K562 (cell line): ENCODE measurements around the gene INO80E. TPM values are rescaled to one million over a fixed set of nuclear protein-coding genes. Genes with fewer than 3 reads are reported as not detected.

Experiments
- ATAC-seq: fragments of 200-7000 bp; cut with Tn5 transposase; 3 replicates; pipeline ENCODE4 v1.9.1; 2020; ENCODE audit warnings: moderate library complexity
- BruUV-seq: library from RNA; stranded (reverse); fragments of 400-500 nt; replicated peaks from 2 replicates; lab custom pipeline; 2021; lab: Mats Ljungman, UMichigan
- CTCF ChIA-PET: fragments of 300-600 bp; formaldehyde crosslinking; extraction: SDS; loops from one replicate; lab custom pipeline; 2021; ENCODE audit warnings: low intra/inter-chr PET ratio; lab: Yijun Ruan, JAX
- POLR2A ChIA-PET: fragments of 300-600, 350-650 bp; sonication (Branson Sonifier 250); formaldehyde crosslinking; extraction: SDS; loops from one replicate; lab custom pipeline; 2021; ENCODE audit warnings: antibody characterized with exemption, inconsistent platforms; lab: Yijun Ruan, JAX
- DNase-seq, 4 experiments: peaks; one replicate each; pipeline versions ENCODE4 v3.0.0 to v3.0.0-alpha.2; 2011 to 2018; ENCODE audit warnings: low spot score in 3 of 4, mixed read lengths in 3 of 4; ENCODE audit errors: extremely low read depth in 1 of 4
- FAIRE-seq: peaks from 2 replicates; lab custom pipeline; 2011; peaks lifted over from hg19 to GRCh38; lab: Jason Lieb, UNC
- H2AFZ ChIP-seq: 2 replicates; pipeline ENCODE4 v1.6.0; 2011; ENCODE audit warnings: low read depth, low read length, control low read depth, inconsistent platforms
- H3K27ac ChIP-seq: fragments of 200-600 bp; 3 replicates; pipeline ENCODE4 v1.8.0; 2011; ENCODE audit warnings: low read depth, mild to moderate bottlenecking, control low read depth, inconsistent platforms, low read length, moderate library complexity, mixed read lengths; ENCODE audit errors: extremely low read depth
- H3K27me3 ChIP-seq, 2 experiments: fragments of 300-600 bp in 1 of 2; 2 replicates in 1 of 2; 3 replicates in 1 of 2; pipeline versions ENCODE4 v1.6.0 to v1.8.0; 2011; ENCODE audit warnings: inconsistent platforms in 2 of 2, low read length in 2 of 2, mild to moderate bottlenecking in 1 of 2, mixed read lengths in 1 of 2, moderate library complexity in 1 of 2; ENCODE audit not compliant: control insufficient read depth in 2 of 2, insufficient read depth in 2 of 2
- H3K36me3 ChIP-seq: fragments of 300-600 bp; 3 replicates; pipeline ENCODE4 v1.8.0; 2011; ENCODE audit warnings: mild to moderate bottlenecking, low read length, inconsistent platforms; ENCODE audit not compliant: control insufficient read depth, insufficient read depth
- H3K4me1 ChIP-seq, 2 experiments: fragments of 200-600 bp in 1 of 2; replicated peaks in 1 of 2; 2 replicates in 1 of 2; 3 replicates in 1 of 2; pipeline versions ENCODE4 v1.5.1 to v1.8.0; 2011; ENCODE audit warnings: inconsistent platforms in 2 of 2, low read length in 2 of 2, mild to moderate bottlenecking in 1 of 2, mixed read lengths in 1 of 2, moderate library complexity in 1 of 2; ENCODE audit not compliant: control insufficient read depth in 2 of 2, insufficient read depth in 2 of 2
- H3K4me2 ChIP-seq: 2 replicates; pipeline ENCODE4 v1.6.1; 2011; ENCODE audit warnings: low read length, control low read depth, inconsistent platforms, mixed read lengths; ENCODE audit not compliant: insufficient read depth
- H3K4me3 ChIP-seq: fragments of 200-600 bp; sonication (generic), shearing (Covaris generic); 2 replicates; pipeline ENCODE4 v1.5.1; 2016; ENCODE audit warnings: control low read depth, inconsistent platforms
- H3K79me2 ChIP-seq: fragments of 200-600 bp; 3 replicates; pipeline ENCODE4 v1.8.0; 2011; ENCODE audit warnings: low read length, inconsistent platforms; ENCODE audit not compliant: control insufficient read depth, insufficient read depth
- H3K9ac ChIP-seq, 2 experiments: 2 replicates each; pipeline versions ENCODE4 v1.6.0 to v1.6.1; 2011; ENCODE audit warnings: low read depth in 2 of 2, low read length in 2 of 2, control low read depth in 1 of 2, inconsistent platforms in 1 of 2, mild to moderate bottlenecking in 1 of 2, mixed read lengths in 1 of 2; ENCODE audit not compliant: insufficient read depth in 1 of 2
- H3K9me1 ChIP-seq: one replicate; pipeline ENCODE4 v1.6.0; 2011; ENCODE audit warnings: inconsistent platforms, mild to moderate bottlenecking, low read length, moderate library complexity; ENCODE audit not compliant: control insufficient read depth, insufficient read depth
- H3K9me3 ChIP-seq: replicated peaks from 2 replicates; pipeline ENCODE4 v1.5.1; 2011; ENCODE audit warnings: low read depth, low read length, inconsistent platforms; ENCODE audit not compliant: control insufficient read depth, insufficient read depth
- H4K20me1 ChIP-seq: replicated peaks from 2 replicates; pipeline ENCODE4 v1.6.1; 2011; ENCODE audit warnings: low read length, inconsistent platforms, mixed read lengths; ENCODE audit not compliant: control insufficient read depth, insufficient read depth
- ATF4 ChIP-seq: fragments of 450-650 bp; formaldehyde crosslinking; IDR thresholded peaks from 2 replicates; pipeline ENCODE4 v1.4.0; 2022; ENCODE audit warnings: mild to moderate bottlenecking, moderate library complexity
- CBX2 ChIP-seq: fragments of 200-600 bp; sonication (generic); IDR thresholded peaks from one replicate; pipeline ENCODE4 v1.6.1; 2012; ENCODE audit warnings: mild to moderate bottlenecking, low read length, inconsistent platforms; ENCODE audit not compliant: insufficient read depth, poor library complexity, severe bottlenecking
- CREB3 ChIP-seq: fragments of 450-650 bp; conservative IDR thresholded peaks from 2 replicates; pipeline ENCODE4 v1.6.1; 2016; ENCODE audit warnings: missing genetic modification characterization, low read depth, mild to moderate bottlenecking, missing compliant biosample characterization, moderate library complexity
- FOXK1 ChIP-seq: sonication (generic); formaldehyde crosslinking; IDR thresholded peaks from 2 replicates; pipeline ENCODE4 v1.8.0; 2022; ENCODE audit warnings: missing genetic modification reagents, mild to moderate bottlenecking, borderline replicate concordance
- KHSRP ChIP-seq: fragments of 450-650 bp; IDR thresholded peaks from 2 replicates; pipeline ENCODE4 v1.6.1; 2017
- MLLT1 ChIP-seq, 2 experiments: fragments of 450-650 bp; IDR thresholded peaks; 2 replicates each; pipeline ENCODE4 v1.6.1; 2016
- SMAD3 ChIP-seq: fragments of 450-650 bp; formaldehyde crosslinking; conservative IDR thresholded peaks from 2 replicates; pipeline ENCODE4 v1.4.0; 2020; ENCODE audit warnings: mild to moderate bottlenecking
- SNAPC5 ChIP-seq: fragments of 250-450 bp; sonication (Bioruptor Pico); IDR thresholded peaks from 2 replicates; pipeline ENCODE4 v1.8.0; 2021; ENCODE audit warnings: moderate library complexity, mild to moderate bottlenecking, inconsistent platforms
- THAP12 ChIP-seq: fragments of 250-450 bp; sonication (Bioruptor Pico); IDR thresholded peaks from 2 replicates; pipeline ENCODE4 v1.9.0; 2021; ENCODE audit warnings: mild to moderate bottlenecking, inconsistent platforms
- XRCC4 ChIP-seq: IDR thresholded peaks from one replicate; pipeline ENCODE4 v1.6.1; 2011; ENCODE audit not compliant: insufficient read depth, insufficient read length; ENCODE audit errors: extremely low read depth
- ZNF3 ChIP-seq: fragments of 250-450 bp; sonication (Bioruptor Pico); IDR thresholded peaks from 2 replicates; pipeline ENCODE4 v1.5.0; 2021; ENCODE audit warnings: mild to moderate bottlenecking, moderate library complexity
- ZNF778 ChIP-seq: fragments of 450-650 bp; formaldehyde crosslinking; IDR thresholded peaks from 2 replicates; pipeline ENCODE4 v1.4.0; 2020; ENCODE audit warnings: mild to moderate bottlenecking, moderate library complexity
- WGBS: fragments of 100-300 bp; shearing (Covaris generic); methylation state at CpG from one replicate; pipeline ENCODE4 v1.1.6; 2016; ENCODE audit warnings: low coverage, mixed read lengths; ENCODE audit not compliant: insufficient coverage; ENCODE audit errors: missing lambda C conversion rate; 5-methylcytosine and 5-hydroxymethylcytosine counted together
- in situ Hi-C: fragments of 300-500 bp; cut with MboI; formaldehyde crosslinking; loops from 4 replicates; pipeline ENCODE4 v1.15.0; 2018; ENCODE audit warnings: inconsistent platforms, mixed read lengths
- intact Hi-C: fragments of 100-400 bp; cut with micrococcal nuclease; formaldehyde crosslinking; loops from 2 replicates; pipeline ENCODE4 v1.14.2; 2022
- polyA plus RNA-seq, 8 experiments: library from polyadenylated mRNA; depleted of rRNA in 4 of 8; stranded (reverse) in 5 of 8; unstranded in 3 of 8; fragments of >200 nt; fragmentation: Nextera tagmentation in 2 of 8; fragmentation: Illumina TruSeq in 1 of 8; extraction: Ambion mirVana in 2 of 8; extraction: Trizol in 1 of 8; gene quantifications; 2 replicates each; pipeline versions ENCODE4 v1.2.1 to v1.2.3, GENCODE V29; 2011 to 2014; ENCODE audit warnings: inconsistent platforms in 1 of 8, missing spikeins in 1 of 8
- total RNA-seq, 7 experiments: library from RNA; depleted of rRNA in 6 of 7; stranded (reverse); fragments of >200 nt in 6 of 7; fragmentation: Illumina TruSeq in 2 of 7; extraction: Trizol in 2 of 7; gene quantifications; 2 replicates each; pipeline versions ENCODE4 v1.2.1 to v1.2.3, GENCODE V29; 2011 to 2021; ENCODE audit warnings: low replicate concordance in 1 of 7

INO80E gene
- total and polyA plus RNA-seq, 9 of the 15 experiments (the other 6 are each of a cell fraction or from before 2014, with no cell fraction given), result 0.31 to 102 (median 49.3) TPM

GRCh38 chr16:30024451-30024850 is 28.4 kb downstream of the INO80E start:
- ATAC-seq (no peak), DNase-seq (no peak), FAIRE-seq (no peak)
- Histone ChIP-seq H3K27ac (no peak overlapping the region), H3K4me2 (no peak overlapping the region), H3K9ac (no peak overlapping the region), H3K4me1 (peaks cover 0 to 26% of the 10 kb centered on the region in 2 experiments; a peak in 3 of 5 replicates), H3K9me3 (no peaks in the 10 kb centered on the region), H3K9me1 (peaks cover 4% of the 10 kb centered on the region), H3K27me3 (peaks cover 10 to 69% of the 10 kb centered on the region in 2 experiments), H3K4me3 (no peak overlapping the region), H4K20me1 (peaks cover 10% of the 10 kb centered on the region; the same call in 1 of the 2 replicates), H2AFZ (no peak overlapping the region), H3K79me2 (no peaks in the 10 kb centered on the region), H3K36me3 (no peaks in the 10 kb centered on the region)
- no TSS peak for BruUV-seq
- ChIA-PET CTCF (no interaction called here), POLR2A (no interaction called here)
- WGBS, result 2% methylated on average over 16 of the region's 16 CpGs
- in situ Hi-C loops, result loop anchor here (10.0 kb wide), 1 partner anchor 330 kb away; no protein-coding TSS in a partner anchor
- intact Hi-C loops, result loop anchor here (5.0 to 10.0 kb wide), 2 partner anchors 210 to 322 kb away; partner anchors contain the start of genes PAGR1 and PRRT2
- TF ChIP-seq SNAPC5 (CRISPR knock-in tag), result no peak
- no peak for TF ChIP-seq CREB3 (tag)
- TF ChIP-seq MLLT1 (IDR thresholded peaks at IDR 0.05), result no peak
- TF ChIP-seq XRCC4, result no peak
- no peak for TF ChIP-seq ATF4 (CRISPR knock-in tag)
- TF ChIP-seq KHSRP, result no peak
- TF ChIP-seq ZNF3 (CRISPR knock-in tag), result no peak
- no peak for TF ChIP-seq FOXK1 (CRISPR knock-in tag)
- no peak for TF ChIP-seq SMAD3 (CRISPR knock-in tag)
- no peak for TF ChIP-seq ZNF778 (CRISPR knock-in tag)
- TF ChIP-seq CBX2, result no peak
- no peak for TF ChIP-seq THAP12 (CRISPR knock-in tag)
